HG03196 (cell line): ENCODE results near the gene TPD52L2.
"Not testable (repeated sequence)": the region's sequence is repeated elsewhere in the genome, so short reads cannot be mapped to it uniquely, and the experiment has no call there.

ENCODE experiments used
- ATAC-seq: cut with Tn5 transposase; IDR thresholded peaks from one replicate; pipeline ENCODE4 v1.9.1; 2021; ENCODE audit not compliant: unreplicated experiment

Gene TPD52L2

DNA sequence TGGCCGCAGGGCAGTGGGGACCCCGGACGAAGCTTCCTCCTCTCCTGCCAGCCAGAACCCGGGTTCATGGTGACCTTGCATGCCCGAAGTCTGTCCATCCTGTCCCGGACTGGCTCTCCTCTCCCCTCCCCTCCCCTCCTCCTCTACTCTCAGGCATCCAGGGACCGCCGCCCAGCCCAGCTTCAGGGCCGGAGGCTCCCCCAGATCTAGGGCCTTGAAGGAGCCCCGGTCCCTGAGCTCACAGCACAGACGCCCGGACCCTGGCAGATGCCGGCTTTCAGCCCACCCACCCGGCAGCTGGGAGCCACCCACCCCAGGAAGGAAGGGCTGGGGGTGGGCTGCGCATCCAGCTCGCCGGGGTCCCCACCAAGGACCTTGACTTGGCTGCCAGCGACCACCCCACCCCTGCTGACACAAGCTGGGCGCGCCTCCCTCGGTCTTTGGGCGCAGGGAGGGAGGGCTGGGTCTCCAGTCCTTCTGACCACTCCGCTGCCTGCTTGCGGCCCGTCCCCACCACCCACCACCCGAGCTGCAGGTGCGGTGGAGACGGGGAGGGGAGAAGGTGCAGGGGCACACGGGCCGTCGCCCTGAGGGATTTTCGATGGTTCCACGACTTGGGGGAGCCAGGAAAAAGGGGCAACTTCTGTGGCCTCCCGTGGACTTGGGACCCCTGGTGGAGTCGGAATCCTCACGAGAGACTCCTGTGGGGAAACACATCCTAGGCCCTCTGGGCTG lies 9.5 kb upstream of the TPD52L2 start:
- ATAC-seq = no peak

DNA sequence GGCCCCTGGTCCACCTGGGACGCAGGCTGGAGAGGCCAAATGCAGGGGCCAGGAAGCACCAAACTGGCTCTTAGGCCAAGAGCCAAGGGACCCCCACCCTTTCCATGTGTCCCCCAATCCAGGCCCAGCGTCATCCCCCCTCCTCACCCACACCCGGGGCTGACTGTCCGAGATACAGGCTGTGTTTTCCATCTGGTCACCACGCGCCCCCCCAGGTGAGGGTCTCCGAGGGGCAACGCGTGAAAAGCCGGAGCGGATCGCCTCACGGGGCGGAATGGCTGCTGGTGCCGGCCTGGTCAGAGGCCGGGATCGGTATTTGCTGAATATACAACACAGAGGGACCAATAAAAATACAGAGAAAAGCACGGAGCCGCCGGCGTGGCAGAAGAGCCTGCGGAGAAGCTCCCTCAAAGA lies 9.0 kb upstream of the TPD52L2 start:
- no peak for ATAC-seq

GRCh38 chr20:63857764-63858392 lies 7.2 kb upstream of the TPD52L2 start:
- no peak for ATAC-seq

GRCh38 chr20:63858393-63859165 lies 6.5 kb upstream of the TPD52L2 start:
- no peak for ATAC-seq

GRCh38 chr20:63859166-63859699 lies 5.8 kb upstream of the TPD52L2 start:
- no peak for ATAC-seq

DNA sequence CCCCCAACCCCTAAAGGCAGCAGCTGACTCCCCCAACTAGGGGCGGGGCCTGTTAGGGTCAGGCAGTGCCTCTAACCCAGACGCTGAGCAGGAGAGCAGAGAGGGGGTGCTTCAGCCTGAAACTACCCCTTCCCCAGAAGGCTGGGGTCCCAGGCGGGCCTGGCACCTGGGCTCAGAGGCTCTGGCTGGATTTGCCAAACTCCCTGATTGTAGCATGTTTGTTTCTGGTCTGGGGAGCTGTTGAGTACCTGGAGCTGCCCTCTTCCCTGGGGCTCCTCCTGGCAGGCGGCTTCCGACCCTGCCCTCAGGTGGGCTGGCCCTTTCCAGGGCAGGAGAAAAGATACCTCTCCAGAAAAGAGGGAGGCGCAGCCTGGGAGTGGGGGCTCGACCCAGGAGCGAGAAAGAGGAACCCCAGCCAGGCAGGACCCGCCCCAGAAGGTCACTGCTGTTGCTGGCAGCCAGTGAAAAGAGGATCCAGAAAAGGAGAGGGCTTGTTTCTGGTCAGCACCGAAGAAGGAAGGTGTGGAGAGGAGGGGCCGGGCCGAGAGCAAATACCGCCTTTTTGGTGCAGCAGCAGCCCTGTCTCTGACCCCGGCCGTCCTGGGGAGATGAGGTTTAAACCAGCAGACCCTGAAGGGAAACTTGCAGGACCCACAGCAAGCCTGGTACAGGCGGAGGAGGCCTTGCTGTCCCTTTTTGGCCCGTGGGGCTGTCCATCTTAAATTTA lies 4.6 kb upstream of the TPD52L2 start:
- no peak for ATAC-seq

DNA sequence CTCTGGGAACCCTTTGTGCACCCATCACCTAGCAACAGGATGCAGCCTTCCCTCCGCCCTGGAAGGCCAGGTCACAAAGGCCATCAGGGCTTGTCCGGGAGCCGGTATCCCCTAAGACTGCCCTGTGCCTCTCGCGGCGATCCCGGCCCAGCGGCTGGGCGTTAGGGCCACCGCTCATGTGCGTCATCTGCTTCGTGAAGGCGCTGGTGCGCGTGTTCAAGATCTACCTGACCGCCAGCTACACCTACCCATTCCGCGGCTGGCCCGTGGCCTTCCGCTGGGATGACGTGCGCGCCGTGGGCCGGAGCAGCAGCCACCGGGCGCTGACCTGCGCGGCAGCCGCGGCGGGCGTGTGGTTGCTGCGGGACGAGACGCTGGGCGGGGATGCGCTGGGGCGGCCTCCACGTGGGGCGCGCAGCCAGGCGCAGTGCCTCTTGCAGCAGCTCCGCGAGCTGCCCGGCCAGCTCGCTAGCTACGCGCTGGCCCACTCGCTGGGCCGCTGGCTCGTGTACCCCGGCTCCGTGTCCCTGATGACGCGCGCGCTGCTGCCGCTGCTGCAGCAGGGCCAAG lies 3.6 kb upstream of the TPD52L2 start, which contains the start of gene ABHD16B:
TSS of gene ABHD16B (plus strand) at position 134 of the 570 bp plus-strand sequence. CDS start at position 177, 43 bp downstream.
- ATAC-seq = no peak

DNA sequence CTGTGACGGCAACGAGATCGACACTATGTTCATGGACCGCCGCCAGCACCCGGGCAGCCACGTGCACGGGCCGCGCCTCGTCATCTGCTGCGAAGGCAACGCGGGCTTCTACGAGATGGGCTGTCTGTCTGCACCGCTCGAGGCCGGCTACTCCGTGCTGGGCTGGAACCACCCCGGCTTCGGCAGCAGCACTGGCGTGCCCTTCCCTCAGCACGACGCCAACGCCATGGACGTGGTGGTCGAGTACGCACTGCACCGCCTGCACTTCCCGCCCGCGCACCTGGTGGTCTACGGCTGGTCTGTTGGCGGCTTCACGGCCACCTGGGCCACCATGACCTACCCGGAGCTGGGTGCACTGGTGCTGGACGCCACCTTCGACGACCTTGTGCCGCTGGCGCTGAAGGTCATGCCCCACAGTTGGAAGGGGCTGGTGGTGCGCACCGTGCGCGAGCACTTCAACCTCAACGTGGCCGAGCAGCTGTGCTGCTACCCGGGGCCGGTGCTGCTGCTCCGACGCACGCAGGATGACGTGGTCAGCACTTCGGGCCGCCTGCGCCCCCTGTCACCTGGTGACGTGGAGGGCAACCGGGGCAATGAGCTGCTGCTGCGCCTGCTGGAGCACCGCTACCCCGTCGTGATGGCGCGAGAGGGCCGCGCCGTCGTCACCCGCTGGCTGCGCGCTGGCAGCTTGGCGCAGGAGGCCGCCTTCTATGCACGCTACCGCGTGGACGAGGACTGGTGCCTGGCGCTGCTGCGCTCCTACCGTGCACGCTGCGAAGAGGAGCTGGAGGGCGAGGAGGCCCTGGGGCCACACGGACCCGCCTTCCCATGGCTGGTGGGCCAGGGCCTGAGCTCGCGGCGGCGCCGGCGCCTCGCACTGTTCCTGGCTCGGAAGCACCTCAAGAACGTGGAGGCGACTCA lies 2.8 kb upstream of the TPD52L2 start:
- ATAC-seq = no peak

DNA sequence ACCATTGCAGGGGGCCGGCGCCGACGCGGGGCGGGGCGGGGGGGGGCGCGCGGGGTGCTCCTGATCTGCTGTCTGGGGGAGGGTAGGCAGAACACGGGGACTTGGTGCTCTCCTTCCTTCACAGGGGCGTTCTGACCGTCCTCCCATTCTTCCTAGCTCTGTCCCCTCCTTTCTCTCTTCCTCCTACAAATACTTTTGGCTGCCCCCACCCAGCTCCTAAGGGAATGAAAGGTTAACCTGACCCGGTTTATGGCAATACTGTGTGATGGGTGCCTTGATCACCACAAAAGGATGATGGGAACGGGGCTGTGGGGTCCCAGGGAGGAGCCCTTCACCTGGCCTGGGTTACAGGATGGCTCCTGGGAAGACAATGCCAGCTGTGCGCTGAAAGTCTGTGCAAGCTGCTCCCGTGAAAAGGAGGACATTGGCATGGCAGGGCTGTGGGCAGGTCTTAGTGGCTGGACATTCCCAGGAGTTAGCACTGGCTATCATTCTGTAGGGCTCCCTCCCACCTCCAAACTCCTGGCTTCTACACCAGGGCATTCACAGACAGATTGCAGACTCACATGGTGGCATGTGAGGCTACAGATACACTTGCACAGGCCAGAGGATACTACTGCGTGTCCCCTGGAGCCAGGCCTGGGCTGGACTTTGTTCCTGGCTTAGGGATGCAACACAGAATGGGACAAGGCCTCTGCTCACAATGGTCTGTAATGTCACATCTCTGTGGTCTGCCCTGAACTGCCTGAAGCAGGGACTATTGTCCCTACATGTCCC lies 1.9 kb upstream of the TPD52L2 start:
- no peak for ATAC-seq

- ATAC-seq = peak; percentile 53
Observed at GRCh38 chr20:63863798-63864544, 1.1 kb upstream of the TPD52L2 start.

DNA sequence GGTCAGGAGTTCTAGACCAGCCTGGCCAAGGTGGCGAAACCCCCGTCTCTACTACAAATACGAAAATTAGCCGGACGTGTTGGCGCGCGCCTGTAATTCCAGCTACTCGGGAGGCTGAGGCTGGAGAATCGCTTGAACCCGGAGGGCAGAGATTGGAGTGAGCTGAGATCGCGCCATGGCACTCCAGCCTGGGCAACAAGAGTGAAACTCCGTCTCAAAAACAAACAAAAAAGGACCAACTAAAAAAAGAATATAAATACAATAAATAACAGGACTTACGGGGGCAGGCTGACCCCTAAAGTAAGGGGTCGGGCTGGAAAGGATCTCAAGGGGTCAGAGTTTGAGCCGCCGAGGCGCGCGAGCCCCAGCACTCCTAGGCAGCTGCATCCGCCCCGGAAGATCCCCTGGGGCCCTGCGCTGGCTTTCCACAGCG lies 509 bp upstream of the TPD52L2 start:
- ATAC-seq = no peak

DNA sequence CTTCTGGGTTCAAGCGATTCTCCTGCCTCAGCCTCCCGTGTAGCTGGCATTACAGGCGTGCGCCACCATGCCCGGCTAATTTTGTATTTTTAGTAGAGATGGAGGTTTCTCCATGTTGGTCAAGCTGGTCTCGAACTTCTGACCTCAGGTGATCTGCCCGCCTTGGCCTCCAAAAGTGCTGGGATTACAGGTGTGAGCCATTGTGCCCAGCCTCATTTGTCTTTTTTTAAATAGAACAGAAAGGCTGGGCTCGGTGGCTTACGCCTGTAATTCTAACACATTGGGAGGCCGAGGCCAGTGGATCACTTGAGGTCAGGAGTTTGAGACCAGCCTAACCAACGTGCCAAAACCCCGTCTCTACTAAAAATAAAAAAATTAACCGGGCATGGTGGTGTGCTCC lies 2.0 kb downstream of the TPD52L2 start:
- not testable (repeated sequence) for ATAC-seq

DNA sequence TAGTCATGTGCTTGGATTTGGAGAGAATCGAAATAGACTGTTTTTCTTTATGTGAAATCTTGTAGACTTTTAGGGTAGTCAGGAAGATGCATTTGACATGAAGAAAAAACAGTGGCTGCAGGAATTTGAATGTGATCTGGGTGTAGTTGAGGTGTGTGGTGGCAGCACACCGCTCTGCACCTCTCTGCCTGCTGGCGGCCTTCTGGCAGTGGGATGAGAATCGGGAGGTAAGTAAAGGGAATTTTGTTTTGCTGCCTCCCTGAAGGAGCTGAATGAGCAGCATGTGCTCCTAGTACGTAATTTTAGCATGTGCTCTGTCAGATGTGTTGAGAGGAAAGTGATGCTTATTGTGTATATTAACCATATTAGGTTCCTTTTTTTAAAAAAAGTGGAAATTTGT lies 3.2 kb downstream of the TPD52L2 start:
- no peak for ATAC-seq

- no peak for ATAC-seq
Observed at GRCh38 chr20:63873477-63873971, 8.5 kb downstream of the TPD52L2 start.

GRCh38 chr20:63874241-63874640 lies 9.2 kb downstream of the TPD52L2 start:
- not testable (repeated sequence) for ATAC-seq

DNA sequence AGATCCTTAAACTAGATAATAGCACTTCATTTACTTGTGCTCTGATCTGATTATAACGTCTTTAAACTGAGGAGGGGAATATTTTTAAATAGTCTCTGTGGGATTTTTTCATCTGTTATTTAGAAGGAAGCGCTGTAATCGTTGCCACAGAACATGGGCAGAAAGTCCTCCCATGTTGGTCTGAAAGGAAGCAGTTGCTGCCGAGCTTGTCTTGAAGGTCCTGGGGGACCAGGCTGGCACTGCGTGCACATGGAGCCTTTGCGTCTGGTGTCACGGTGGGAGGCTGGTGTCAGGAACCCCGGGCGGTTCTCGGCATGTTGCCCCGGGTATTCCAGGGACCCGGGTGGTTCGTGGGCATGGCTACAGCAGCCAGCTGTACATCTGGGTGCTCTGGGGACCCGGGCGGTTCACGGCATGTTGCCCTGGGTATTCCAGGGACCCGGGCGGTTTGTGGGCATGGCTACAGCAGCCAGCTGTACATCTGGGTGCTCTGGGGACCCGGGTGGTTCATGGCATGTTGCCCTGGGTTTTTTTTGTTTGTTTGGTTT lies 11.5 kb downstream of the TPD52L2 start:
- no peak for ATAC-seq

GRCh38 chr20:63877755-63878470 lies 12.8 kb downstream of the TPD52L2 start:
- ATAC-seq = no peak
